Stimulated activated CD8-positive, alpha-beta memory T cell treated with anti-CD3 and anti-CD28 coated beads, Interleukin-2, amount 100 ng/mL, for 1 hour (primary cell): Measurements from ENCODE around the gene OR11L1.

ENCODE experiments used
- DNase-seq, 2 donors: peaks; one replicate each; pipeline ENCODE4 v3.0.0-alpha.2; 2020; ENCODE audit warnings: low read depth in 2 of 2

Gene OR11L1

DNA sequence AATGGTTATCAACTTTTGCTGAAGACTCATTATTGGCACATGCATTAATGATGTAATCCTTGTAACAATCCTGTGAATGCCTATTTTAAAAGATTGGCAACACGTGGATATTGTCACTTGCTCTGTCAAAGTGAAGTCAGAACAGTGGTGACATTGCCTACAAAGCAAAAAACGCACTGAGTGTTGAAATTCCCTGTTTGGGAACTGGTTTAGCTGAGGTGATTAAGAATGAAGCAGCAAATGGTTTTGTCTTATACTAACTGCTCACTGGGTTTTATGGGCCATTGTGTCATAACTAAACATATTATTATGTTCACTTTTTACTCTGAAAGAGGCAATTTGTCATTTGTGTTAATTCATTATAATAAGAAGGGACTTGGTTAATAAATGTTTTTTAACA lies 29.1 kb downstream of the OR11L1 start:
- DNase-seq, result no peak

DNA sequence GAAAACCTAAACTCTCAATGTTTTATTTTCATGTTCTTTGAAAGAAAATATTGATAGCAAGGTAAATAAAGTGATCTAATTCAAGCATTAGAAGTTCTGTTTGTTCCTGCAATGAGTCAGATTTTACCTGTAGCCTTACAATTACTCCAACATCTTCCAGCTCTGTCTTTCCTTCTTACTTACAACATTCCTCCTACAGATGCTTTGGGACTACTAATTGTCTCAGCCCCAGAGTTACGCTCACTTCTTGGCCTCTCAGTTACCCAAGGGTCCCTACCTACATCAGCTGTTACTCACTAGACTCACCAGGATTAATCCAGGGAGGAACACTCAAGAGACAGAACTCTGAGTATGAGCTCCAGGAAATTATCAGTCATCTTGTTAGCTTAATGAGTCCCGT lies 44.2 kb downstream of the OR11L1 start:
- DNase-seq, result no peak
